Activated CD4-positive, alpha-beta T cell treated with anti-CD3 and anti-CD28 coated beads, Interleukin-2, Interleukin-6, amounts not matched to agents 100 ng/mL and 50 ng/mL, durations not matched to agents 16 hours and 8 hours (primary cell): ENCODE data around the gene TMEM72.

Experiments
- DNase-seq: peaks from one replicate; pipeline ENCODE4 v3.0.0-alpha.2; 2020

TMEM72 gene

GRCh38 chr10:44969854-44970253 is 58.7 kb downstream of the TMEM72 start:
- DNase-seq, result no peak

GRCh38 chr10:44970812-44971395 is 59.8 kb downstream of the TMEM72 start:
- no peak for DNase-seq

GRCh38 chr10:44971434-44971833 is 60.3 kb downstream of the TMEM72 start:
- no peak for DNase-seq

- no peak for DNase-seq
These were observed 61.0 kb downstream of the TMEM72 start for GRCh38 chr10:44971935-44972757.

GRCh38 chr10:44972874-44973306 is 61.8 kb downstream of the TMEM72 start:
- DNase-seq, result no peak

- DNase-seq, result no peak
These were observed 62.4 kb downstream of the TMEM72 start for GRCh38 chr10:44973323-44974081.

- DNase-seq, result no peak
These were observed 63.0 kb downstream of the TMEM72 start for GRCh38 chr10:44974082-44974627.

GRCh38 chr10:44974628-44975430 is 63.7 kb downstream of the TMEM72 start:
- DNase-seq, result peak; percentile 73

- no peak for DNase-seq
These were observed 64.5 kb downstream of the TMEM72 start for GRCh38 chr10:44975431-44976331.

GRCh38 chr10:44976352-44977198 is 65.4 kb downstream of the TMEM72 start:
- DNase-seq, result no peak

- no peak for DNase-seq
These were observed 66.4 kb downstream of the TMEM72 start for GRCh38 chr10:44977287-44978212.

GRCh38 chr10:44978213-44978569 is 67.1 kb downstream of the TMEM72 start:
- no peak for DNase-seq

GRCh38 chr10:44978570-44979280 is 67.6 kb downstream of the TMEM72 start, which contains the start of gene DEPP1:
Gene DEPP1, minus strand, starts transcription at chr10:44978809. Its CDS starts 779 bp downstream, at chr10:44978030.
- no peak for DNase-seq

- no peak for DNase-seq
These were observed 68.4 kb downstream of the TMEM72 start for GRCh38 chr10:44979281-44980191.

- DNase-seq, result no peak
These were observed 69.4 kb downstream of the TMEM72 start for GRCh38 chr10:44980309-44981171.
